ENCODE data around the gene RANBP10.

DNA sequence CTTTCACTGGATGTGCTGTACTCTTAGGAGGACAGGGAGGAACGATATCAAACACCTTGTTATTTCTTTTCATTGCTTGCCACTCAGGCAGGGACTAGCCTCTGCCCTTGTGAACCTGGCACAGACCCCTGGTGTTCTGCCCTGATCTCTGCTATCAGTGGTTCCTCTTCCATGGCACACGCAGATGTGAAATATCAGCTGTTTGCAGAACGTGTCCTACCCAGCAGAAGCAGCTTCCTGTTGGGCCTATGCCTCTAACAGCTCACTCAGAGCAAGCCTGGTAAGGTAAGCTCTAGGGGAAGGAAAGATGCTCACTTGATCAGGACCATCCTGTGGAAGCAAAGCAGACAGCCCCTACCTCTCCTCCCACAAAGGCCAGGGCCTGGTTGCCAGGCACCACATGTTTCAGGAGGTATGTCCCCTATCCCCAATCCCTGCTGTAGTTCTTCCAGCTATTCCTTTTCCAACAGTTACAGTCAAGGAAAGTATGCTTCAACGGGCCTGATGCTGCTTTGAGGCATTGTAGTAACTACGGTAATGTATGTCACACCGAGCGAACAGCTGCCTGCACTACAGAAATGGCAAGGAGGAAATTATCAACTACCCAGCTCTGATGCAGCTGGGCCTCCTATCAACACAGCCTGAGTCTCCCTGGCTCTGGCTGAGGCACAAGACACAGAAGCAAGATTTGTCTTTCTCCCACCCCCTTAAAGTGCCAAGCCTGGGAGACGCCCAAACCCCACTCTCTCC lies 46.0 kb downstream of the RANBP10 start:
- TF ChIP-seq, protein P1, sequence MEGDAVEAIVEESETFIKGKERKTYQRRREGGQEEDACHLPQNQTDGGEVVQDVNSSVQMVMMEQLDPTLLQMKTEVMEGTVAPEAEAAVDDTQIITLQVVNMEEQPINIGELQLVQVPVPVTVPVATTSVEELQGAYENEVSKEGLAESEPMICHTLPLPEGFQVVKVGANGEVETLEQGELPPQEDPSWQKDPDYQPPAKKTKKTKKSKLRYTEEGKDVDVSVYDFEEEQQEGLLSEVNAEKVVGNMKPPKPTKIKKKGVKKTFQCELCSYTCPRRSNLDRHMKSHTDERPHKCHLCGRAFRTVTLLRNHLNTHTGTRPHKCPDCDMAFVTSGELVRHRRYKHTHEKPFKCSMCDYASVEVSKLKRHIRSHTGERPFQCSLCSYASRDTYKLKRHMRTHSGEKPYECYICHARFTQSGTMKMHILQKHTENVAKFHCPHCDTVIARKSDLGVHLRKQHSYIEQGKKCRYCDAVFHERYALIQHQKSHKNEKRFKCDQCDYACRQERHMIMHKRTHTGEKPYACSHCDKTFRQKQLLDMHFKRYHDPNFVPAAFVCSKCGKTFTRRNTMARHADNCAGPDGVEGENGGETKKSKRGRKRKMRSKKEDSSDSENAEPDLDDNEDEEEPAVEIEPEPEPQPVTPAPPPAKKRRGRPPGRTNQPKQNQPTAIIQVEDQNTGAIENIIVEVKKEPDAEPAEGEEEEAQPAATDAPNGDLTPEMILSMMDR (IDR thresholded peaks at IDR 0.05; ENCODE audit: low read depth, low read length, missing input control), result no peak
- TF ChIP-seq TAF1 (conservative IDR thresholded peaks at IDR 0.05) (no peak), FOXA1 (IDR thresholded peaks at IDR 0.05) (peak; percentile 18), EGR1 (IDR thresholded peaks at IDR 0.05; ENCODE audit: low read depth in 2 of 2) (no peak), GABPA (IDR thresholded peaks at IDR 0.05 in 1 of 2, conservative IDR thresholded peaks at IDR 0.05 in 1 of 2) (peak in 1 of 2 donors; percentile 64), JUND (IDR thresholded peaks at IDR 0.05) (peak in 1 of 2 donors; percentile 63), RAD21 (IDR thresholded peaks at IDR 0.05) (peak; percentile 60 to 61), YY1 (IDR thresholded peaks at IDR 0.05) (peak; percentile 64), SP1 (IDR thresholded peaks at IDR 0.05) (peak; percentile 64), HNF4G (IDR thresholded peaks at IDR 0.05) (no peak), HNF4A (conservative IDR thresholded peaks at IDR 0.05) (peak; percentile 80 to 88)
- TF ChIP-seq, protein P2, sequence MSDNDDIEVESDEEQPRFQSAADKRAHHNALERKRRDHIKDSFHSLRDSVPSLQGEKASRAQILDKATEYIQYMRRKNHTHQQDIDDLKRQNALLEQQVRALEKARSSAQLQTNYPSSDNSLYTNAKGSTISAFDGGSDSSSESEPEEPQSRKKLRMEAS (IDR thresholded peaks at IDR 0.05), result peak; percentile 87
- TF ChIP-seq, protein P3, sequence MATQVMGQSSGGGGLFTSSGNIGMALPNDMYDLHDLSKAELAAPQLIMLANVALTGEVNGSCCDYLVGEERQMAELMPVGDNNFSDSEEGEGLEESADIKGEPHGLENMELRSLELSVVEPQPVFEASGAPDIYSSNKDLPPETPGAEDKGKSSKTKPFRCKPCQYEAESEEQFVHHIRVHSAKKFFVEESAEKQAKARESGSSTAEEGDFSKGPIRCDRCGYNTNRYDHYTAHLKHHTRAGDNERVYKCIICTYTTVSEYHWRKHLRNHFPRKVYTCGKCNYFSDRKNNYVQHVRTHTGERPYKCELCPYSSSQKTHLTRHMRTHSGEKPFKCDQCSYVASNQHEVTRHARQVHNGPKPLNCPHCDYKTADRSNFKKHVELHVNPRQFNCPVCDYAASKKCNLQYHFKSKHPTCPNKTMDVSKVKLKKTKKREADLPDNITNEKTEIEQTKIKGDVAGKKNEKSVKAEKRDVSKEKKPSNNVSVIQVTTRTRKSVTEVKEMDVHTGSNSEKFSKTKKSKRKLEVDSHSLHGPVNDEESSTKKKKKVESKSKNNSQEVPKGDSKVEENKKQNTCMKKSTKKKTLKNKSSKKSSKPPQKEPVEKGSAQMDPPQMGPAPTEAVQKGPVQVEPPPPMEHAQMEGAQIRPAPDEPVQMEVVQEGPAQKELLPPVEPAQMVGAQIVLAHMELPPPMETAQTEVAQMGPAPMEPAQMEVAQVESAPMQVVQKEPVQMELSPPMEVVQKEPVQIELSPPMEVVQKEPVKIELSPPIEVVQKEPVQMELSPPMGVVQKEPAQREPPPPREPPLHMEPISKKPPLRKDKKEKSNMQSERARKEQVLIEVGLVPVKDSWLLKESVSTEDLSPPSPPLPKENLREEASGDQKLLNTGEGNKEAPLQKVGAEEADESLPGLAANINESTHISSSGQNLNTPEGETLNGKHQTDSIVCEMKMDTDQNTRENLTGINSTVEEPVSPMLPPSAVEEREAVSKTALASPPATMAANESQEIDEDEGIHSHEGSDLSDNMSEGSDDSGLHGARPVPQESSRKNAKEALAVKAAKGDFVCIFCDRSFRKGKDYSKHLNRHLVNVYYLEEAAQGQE (IDR thresholded peaks at IDR 0.05), result peak; percentile 65

Measured in liver (tissue), 3 donors.